NCI-H2227 (cell line): ENCODE data around the gene PTPRN2.

Experiments used
- DNase-seq: peaks from one replicate; lab custom pipeline; 2025; ENCODE audit not compliant: unreplicated experiment; lab: John Stamatoyannopoulos, UW

Gene PTPRN2

DNA sequence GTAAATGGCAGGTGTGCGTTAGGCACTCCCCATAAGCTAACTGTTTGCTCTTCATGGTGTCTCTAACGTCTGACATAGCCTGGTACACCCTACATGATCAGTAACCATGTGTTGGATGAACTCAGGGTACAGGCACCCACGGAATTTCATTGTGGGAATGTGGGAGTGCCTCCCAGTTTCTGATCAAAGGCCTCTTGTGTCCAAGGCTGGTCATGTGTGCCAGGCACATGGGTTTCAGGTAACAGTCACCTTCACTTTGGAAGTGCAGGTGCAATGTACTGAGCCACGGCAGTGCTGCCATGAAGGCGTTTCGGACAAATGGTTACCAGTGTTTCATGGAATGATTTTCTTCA, 952.5 kb downstream of the PTPRN2 start:
- no peak for DNase-seq

DNA sequence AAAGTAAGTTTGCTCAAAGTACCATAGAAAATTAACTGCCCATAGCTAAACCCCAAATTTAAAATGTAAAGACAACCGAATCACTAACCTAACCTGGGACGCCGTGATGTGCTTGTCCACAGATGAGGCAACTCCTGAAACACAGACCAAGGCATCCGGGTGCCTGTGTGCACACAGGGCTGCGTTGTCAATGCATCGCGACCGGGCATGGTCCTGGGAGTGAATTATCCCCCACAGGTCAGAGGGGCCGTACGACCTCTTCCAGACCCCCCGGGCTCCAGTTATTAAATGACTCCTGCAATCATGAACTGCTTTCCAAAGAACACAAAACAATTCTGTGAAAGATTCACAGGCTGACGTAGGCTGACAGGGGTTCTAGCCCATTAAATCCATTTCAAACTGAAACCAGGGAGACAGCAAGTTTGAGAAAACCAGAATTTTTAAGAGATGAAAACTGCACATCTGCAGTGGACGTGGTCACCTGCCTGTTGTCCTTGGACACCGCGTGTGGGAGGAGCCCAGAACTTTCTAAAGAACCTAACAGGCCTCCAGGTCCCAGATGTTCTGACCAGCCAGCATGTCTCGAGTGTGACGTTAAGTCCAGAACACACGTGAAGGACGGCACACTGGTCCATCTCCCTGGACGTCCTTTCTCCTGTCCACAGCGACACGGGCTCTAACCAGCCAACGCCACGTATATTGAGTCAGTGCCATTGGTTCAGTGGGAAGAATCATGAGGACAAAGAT, 953.0 kb downstream of the PTPRN2 start:
- DNase-seq = no peak

DNA sequence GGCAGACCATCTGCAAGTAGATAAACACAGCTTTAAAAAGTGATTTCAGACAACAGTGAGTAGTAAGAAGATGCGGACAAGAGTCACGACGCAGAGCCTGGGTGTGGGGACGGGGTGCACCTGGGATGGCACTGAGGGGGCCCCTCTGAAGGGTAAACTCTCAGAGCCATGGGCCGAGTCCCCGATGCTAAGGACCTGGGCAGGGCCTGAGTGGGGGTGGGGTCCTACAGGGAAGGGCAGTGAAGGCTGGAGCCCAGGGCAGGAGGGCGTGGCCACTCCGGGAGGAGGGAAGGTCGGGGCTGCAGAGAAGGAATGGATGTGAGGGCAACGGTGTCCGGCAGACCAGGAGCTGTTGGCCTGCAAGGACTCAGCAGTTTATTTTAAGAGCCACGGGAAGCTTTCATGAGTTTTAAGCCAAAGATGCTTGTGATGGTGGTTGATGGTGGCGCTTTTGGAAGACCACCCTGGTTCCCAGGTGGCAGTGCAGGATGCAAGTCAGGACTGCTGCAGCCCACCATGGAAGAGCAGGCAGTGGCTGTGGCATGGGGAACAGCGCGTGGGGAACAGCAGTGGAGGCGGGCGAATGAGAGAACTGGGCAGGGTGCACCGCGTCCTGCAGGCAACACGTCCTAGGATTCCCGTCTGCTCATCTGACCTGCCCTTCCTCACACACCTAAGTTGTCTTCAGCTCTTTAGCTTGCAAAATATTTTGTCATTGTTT, 954.0 kb downstream of the PTPRN2 start:
- no peak for DNase-seq

DNA sequence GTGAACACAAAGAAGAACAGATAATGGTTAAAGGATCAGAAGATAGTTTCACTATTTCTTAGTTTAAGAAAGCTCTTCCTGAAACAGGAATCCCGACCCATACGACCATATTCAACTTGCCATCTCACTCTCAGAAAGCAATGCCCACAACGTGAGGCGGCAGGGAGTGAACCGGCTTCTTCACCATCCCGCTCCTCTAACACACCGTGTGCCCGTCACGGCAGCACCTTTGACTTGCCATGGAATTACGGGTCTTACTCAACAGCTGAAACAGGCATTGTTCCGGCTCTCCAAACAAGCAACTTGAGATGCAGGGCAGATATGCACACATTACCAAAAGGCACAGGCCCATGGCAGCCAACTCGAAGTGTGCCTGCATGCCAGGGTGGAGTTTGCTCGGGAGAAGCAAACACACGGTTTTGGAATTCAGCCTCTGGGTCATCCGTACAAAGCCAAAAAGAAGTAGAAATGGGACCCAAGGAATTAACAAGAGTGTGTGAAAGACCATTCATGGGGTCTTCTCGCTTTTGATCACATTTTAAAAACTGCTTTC, 957.2 kb downstream of the PTPRN2 start:
- no peak for DNase-seq

DNA sequence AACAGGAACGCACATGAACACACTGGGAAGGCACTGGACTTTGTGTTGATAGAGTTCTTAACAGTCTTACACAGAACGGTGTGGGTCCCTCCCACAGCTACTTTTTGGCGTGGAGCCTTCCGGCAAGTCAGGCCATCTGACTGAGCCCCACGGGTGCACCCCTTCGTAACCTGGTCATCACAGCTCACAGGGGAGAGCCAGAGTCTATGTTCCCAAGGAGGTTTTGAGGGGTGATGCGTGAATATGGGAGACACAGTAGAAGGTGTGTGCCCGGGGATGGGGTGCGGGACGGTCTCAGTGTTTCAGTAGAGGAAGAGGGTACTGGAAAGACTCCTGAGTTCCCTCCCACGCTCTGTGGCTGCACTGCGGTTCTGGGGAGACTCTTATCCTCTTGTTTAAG, 959.2 kb downstream of the PTPRN2 start:
- no peak for DNase-seq

DNA sequence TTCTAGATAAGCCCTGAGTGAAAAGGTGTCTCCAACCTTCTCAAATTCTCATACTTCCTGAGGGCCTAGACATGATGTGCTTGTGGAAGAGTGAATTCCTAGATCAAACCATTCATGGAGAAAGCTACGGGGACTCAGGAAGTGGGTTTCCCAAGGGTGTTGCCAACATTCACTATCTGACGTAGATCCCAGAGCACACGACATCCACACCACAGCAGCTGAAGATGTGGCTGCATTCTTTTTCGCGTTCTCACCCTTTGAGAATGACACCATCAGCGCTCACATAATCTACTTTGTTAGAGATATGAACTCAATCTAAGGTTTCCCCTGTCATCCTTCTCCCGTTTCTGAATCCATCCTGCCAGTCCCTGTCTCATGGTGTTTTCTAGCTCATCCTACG, 960.0 kb downstream of the PTPRN2 start:
- no peak for DNase-seq

DNA sequence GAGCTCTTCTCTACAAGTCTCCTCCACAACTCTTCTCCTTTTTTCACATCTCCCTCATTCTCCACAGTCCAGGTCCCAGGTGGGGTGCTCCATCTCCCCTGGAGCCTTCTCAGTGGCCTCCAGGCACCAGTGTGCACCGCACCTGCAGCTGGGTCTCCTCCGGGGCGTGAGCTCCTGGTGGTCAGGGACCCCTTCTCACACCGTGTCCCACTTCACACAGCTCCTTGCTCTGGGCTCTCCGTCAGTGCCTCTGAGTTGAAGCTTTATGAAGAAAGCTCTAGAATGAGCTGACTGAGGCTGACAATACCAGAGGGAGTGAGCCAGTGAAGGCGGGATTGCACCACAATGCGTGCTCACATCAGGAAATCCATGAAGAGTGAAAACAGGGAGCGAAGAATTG, 960.6 kb downstream of the PTPRN2 start:
- no peak for DNase-seq

DNA sequence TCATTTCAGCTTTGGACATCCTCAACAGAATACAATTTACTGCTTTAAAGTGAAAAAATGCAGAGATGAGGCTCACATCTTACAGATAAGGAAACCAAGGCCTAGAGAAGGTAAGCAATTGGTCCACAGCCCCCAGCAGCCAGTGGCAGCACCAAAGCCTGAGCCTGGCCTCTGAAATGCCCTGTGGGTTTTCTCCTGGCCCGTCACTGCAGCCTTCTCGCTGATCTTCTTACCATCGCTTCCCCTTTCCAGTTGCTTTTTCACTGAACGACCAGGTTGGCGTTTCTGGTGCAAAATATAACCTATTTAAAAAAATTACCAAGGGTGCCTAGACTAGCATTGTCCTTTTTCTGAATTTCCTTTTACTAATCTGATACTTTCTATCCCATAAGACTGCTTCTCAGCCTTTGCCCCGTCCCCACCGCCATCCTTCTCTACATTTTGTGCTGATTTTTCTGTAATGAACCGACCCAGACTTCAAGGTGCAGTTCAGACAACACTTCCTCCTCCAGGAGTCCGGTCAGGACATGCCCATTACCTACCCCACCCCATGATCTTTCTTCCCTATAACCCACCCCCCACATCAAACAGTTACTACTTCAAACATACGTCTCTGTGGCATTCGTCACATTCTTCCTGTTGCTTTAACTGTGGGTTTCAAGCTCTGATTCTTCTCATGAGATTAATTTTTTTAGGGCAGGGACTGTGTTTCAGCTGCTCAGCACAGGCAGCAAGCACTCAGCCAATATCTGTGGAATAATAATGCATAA, 961.5 kb downstream of the PTPRN2 start:
- DNase-seq = no peak

DNA sequence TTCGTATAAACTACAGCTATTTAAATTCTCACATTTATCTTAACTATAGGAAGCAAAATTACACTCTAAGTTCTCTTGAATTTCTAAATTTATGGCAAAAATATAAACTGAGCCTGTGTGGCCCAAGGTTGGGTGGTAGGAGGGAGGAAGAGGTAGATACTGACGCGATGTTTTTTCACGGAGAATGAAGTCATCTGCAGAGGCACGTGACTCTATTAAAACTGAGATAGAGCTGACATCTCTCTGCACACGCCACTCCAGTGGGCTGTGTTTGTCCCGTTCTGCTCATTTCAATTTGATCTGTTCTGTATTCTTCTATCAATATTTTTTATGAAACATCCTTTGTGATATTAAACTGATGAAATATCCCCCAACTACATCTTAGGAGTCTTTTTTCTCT, 964.1 kb downstream of the PTPRN2 start:
- no peak for DNase-seq

DNA sequence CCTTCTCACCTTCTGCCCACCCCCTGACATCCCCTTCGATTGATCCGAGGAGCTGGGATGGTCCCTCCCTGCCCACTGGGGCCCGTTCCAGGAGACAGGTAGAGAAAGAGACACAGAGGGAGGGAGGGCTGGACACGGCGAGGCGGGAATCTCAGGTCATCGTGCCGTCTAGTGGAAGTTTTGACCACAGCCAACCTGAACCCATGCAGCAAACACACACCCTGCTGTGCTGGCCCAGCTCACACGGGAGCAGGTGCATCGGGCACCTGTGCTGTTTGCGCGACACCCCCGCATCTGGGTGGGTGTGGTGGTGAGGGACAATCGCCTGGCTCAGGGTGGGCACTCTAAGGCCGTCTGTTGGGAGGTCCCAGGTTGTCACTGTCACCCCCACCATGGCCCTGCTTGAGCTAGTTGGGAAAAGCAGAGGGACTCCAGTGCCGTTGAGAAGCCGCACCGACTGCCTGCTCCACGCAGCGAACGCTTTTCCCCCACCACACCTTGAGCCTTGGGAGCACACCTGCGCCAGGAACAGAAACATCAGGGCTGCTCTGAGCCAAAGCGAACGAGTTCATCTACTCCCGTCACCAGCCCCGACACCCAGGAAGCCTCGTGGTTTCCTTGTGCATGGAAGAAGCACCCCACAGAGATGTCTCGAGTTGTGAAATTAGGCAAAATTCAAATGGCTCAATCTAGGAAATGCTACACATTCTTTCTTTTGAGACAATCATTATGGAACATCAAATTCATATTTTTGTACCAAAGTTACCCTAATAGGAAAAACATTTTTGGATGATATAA, 965.0 kb downstream of the PTPRN2 start:
- no peak for DNase-seq

DNA sequence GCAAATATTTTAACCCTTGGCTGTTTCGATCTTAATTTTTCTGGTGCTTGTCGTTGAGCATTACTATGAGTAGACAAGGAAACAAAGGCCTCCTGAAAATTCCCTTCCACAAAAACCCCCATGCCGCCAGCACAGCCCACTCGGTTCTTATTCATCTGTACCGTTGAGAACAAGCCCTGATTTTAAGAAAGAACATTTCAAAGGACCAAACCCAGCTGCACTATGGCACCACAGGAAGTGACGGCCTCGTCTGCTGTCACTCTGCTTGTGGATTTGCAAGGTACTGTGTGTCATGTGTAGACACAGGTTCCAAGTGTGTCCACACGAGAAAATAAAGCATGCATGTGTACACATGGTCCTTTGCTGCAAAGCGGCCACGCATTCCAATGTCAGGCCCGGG, 965.6 kb downstream of the PTPRN2 start:
- DNase-seq = no peak

DNA sequence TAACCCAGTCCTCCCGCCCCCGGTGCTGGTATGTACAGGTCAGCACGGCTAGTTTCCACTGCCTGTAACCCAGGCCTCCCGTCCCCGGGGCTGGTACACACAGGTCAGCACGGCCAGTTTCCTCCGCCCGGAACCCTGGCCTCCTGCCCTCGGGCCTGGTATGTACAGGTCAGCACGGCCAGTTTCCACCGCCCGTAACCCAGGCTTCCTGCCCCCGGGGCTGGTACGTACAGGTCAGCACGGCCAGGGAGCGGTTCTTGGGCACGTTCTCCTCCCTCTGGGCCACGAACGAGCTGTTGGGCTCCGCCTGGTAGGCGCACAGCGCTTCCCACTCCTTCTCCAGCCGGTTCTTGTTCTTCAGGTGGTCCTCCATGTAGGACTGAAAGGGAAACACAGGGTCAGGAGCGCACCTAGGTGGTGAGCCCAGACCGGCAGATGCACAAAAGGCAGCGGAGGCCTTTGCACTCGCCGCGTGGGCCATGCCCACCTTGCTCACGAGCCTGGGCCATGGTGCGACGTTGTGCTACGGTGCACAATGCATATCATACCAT, 966.4 kb downstream of the PTPRN2 start:
- no peak for DNase-seq

DNA sequence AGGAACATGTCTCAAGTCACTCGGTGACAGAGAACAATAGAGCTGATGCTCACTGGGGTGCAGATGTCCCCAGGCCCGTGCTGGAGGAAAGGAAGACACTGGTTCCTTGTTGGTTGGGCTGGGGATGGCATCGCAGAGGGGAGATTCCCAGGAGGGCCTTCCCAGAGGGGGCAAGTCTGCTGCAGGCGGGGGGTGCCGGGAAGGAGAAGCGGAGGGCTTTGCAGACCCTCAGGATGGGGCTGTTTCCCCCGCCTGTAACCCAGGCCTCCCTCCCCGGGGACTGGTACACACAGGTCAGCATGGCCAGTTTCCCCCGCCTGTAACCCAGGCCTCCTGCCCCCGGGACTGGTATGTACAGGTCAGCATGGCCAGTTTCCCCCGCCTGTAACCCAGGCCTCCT, 967.0 kb downstream of the PTPRN2 start:
- no peak for DNase-seq

DNA sequence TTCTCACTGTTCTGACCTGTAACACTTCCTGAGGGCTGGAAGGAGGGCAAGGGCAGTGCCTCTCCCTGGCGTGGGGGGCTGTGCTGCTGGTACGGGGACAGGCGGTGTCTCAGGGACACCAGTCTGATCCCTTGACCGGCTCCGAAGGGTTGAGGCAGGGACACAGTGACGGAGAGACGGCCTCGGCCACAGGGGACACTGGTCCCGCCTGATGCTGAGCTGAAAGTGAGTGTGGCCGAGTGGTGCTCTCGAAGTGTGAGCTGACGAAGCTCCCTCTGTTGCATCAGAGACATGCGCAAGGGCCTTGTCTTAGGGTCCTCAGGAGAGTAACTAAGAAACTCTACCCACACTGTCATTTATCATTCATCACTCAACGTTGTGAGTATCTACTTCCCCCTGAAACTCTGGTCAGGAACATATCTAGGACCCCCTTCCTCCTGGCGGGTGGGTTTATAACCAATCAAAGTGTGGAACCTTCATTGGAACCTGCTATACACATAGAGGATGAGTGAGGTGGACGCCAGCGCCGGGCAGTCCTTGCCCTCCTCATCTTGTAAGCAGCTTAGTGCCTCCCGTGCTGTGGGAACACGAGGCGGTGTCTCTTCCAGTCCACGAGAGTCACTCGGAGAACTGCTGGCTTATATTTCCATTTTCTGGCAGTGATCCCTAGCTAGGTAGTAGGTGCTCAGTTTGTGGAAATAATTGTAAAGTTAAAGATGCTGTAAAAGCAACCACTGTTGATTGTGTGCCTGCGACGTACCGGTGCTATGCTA, 967.7 kb downstream of the PTPRN2 start:
- no peak for DNase-seq

DNA sequence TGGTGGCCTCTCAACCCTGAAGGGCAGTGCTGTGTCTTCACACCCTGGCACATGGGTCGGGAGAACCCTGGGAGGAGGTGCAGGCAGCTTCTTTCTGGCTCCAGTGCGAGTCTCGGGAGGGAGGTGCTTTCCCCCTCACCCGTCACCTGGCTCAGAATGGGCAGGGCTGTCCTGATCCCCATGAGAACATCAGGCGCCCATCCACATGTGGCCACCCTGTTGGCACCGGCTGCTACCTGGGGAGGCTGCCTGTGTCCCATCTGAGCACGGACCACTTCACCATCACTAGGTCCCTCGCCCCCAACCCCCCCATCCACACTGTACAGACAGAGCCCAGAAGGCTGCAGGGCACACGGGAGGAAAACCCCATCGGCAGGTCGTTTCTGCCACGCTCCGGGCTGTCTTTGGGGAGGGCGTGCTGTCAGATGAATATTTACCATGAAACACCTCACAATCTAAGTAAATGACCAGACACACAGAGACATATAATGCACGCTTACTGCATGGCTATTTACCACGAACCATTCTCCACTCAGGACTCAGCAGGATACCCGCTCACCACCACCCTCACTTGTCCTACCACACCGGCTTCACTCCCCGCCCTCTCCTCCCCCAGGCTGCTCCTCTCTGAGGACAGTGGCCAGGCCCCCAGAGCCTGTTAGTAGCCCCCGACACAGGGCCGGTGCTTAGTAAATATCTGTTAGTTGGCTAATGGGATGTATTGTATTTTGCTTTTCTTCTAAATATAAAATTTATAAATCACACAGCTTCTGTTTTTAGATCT, 968.6 kb downstream of the PTPRN2 start:
- no peak for DNase-seq

DNA sequence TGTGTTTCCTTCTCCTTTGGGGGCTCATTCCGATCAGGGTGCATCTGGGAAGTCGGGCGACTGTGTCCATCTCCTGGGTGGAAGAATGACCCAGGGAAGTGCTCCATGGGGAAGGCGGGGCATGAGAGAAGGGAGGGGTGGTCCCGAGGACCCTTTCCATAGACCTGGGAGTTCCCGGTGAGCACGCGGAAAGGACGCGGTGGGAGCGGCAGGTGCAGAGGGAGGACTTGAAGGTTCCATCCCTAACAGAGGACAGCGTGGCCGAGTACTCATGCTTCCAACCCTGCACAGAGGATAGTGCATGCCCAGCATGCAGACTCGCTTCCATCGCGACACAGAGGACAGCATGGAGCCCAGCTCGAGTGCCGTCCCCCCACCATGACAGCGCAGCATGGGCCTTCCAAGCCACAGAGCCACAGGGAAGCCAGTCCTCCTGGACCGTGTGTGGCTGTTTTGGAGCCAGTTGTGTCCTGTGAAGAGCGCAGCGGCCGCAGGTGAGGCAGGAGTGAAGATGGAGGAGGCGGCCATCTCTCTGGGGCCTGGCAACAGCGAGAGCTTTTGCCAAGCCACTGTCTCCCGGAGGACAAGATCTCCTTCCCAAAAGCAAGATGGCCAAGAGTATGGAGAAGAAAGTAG, 969.4 kb downstream of the PTPRN2 start:
- DNase-seq = no peak

DNA sequence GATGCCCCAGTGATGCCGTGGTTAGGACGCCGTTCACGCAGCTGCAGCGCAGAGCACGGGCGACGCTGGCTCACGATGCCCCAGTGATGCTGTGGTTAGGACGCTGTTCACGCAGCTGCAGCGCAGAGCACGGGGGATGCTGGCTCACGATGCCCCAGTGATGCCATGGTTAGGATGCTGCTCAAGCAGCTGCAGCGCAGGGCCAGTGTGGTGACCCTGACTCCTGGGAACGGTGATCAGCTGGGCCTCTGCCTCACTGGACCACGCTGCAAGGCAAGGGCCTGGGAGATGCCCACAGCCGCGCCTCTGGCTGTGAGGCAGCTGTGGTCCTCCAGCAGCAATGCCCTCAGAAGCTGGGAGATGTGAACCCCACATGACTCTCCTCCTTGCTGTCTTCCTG, 970.2 kb downstream of the PTPRN2 start:
- no peak for DNase-seq

DNA sequence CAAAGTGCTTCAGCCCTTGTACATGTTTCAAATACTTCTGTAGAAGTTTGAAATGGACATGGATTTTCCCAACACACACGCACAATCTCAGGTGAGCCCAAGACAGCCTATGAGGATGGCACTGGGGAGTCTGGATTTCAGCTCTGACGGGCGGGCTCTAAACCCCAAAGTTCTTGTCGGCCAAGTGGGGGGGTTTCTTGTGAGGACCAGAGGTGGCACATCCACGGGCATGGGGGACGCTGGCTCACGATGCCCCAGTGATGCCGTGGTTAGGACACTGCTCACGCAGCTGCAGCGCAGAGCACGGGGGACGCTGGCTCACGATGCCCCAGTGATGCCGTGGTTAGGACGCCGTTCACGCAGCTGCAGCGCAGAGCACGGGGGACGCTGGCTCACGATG, 970.7 kb downstream of the PTPRN2 start:
- DNase-seq = no peak

DNA sequence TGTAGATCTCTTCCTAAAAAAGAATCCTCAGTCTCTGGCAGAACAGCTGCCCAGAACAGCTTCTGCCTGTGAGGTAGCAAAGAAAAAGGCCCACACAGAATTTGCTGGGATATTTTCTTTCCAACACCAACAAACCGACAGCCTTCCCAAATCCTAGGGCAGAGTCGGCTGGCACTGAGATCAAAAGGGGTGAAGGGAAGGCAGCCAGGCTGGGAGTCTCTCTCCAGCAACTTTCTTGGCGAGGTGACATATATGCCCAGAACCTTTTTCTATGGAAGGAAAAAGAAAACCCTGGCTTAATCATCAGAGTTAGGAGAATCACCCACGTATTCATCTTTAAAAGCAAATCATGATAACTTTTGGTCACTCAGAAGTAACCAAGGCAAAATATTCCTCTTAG, 971.2 kb downstream of the PTPRN2 start:
- DNase-seq = no peak
